ENCODE measurements around the gene MIPOL1. TPM values are rescaled to one million over a fixed set of nuclear protein-coding genes. Genes with fewer than 3 reads are reported as not detected.

The MIPOL1 gene
- total RNA-seq, 1 donor from 2014 or later = 0.02 TPM

GRCh38 chr14:37584211-37585100 is 386.7 kb downstream of the MIPOL1 start:
- intact Hi-C loops (cut with micrococcal nuclease) = loop anchor here (2.0 to 5.0 kb wide), 3 partner anchors 16 to 1072 kb away; no protein-coding TSS in a partner anchor

GRCh38 chr14:37585101-37585511 is 387.4 kb downstream of the MIPOL1 start:
- intact Hi-C loops (cut with micrococcal nuclease) = loop anchor here (2.0 to 5.0 kb wide), 3 partner anchors 16 to 1073 kb away; no protein-coding TSS in a partner anchor

- intact Hi-C loops (cut with micrococcal nuclease) = loop anchor here (2.0 to 5.0 kb wide), 3 partner anchors 15 to 1074 kb away; no protein-coding TSS in a partner anchor
These were observed 388.4 kb downstream of the MIPOL1 start for GRCh38 chr14:37585971-37586796.

GRCh38 chr14:37586797-37587130 is 389.0 kb downstream of the MIPOL1 start:
- intact Hi-C loops (cut with micrococcal nuclease) = loop anchor here (5.0 kb wide), 2 partner anchors 929 to 1074 kb away; no protein-coding TSS in a partner anchor

GRCh38 chr14:37587131-37587803 is 389.5 kb downstream of the MIPOL1 start:
- intact Hi-C loops (cut with micrococcal nuclease) = loop anchor here (5.0 kb wide), 2 partner anchors 930 to 1075 kb away; no protein-coding TSS in a partner anchor

GRCh38 chr14:37587881-37588666 is 390.3 kb downstream of the MIPOL1 start:
- intact Hi-C loops (cut with micrococcal nuclease) = loop anchor here (5.0 kb wide), 2 partner anchors 931 to 1076 kb away; no protein-coding TSS in a partner anchor

- intact Hi-C loops (cut with micrococcal nuclease) = loop anchor here (5.0 kb wide), 2 partner anchors 931 to 1076 kb away; no protein-coding TSS in a partner anchor
These were observed 390.9 kb downstream of the MIPOL1 start for GRCh38 chr14:37588667-37588955.

- intact Hi-C loops (cut with micrococcal nuclease) = loop anchor here (5.0 kb wide), 2 partner anchors 932 to 1077 kb away; no protein-coding TSS in a partner anchor
These were observed 391.4 kb downstream of the MIPOL1 start for GRCh38 chr14:37588956-37589714.

GRCh38 chr14:37589715-37590427 is 392.1 kb downstream of the MIPOL1 start:
- intact Hi-C loops (cut with micrococcal nuclease) = loop anchor here (2.0 to 10.0 kb wide), 6 partner anchors 345 to 1078 kb away; partner anchors contain the start of genes NKX2-1, NKX2-8 and SSTR1

- intact Hi-C loops (cut with micrococcal nuclease) = loop anchor here (2.0 to 10.0 kb wide), 4 partner anchors 346 to 1068 kb away; partner anchors contain the start of genes NKX2-1, NKX2-8 and SSTR1
These were observed 392.8 kb downstream of the MIPOL1 start for GRCh38 chr14:37590428-37591139.

GRCh38 chr14:37591311-37591940 is 393.7 kb downstream of the MIPOL1 start:
- intact Hi-C loops (cut with micrococcal nuclease) = loop anchor here (2.0 to 10.0 kb wide), 4 partner anchors 347 to 1069 kb away; partner anchors contain the start of genes NKX2-1, NKX2-8 and SSTR1

GRCh38 chr14:37591941-37592481 is 394.3 kb downstream of the MIPOL1 start:
- intact Hi-C loops (cut with micrococcal nuclease) = loop anchor here (2.0 to 10.0 kb wide), 4 partner anchors 347 to 1070 kb away; partner anchors contain the start of genes NKX2-1, NKX2-8 and SSTR1

- intact Hi-C loops (cut with micrococcal nuclease) = loop anchor here (5.0 to 10.0 kb wide), 3 partner anchors 348 to 1070 kb away; partner anchors contain the start of genes NKX2-1 and NKX2-8
These were observed 395.0 kb downstream of the MIPOL1 start for GRCh38 chr14:37592482-37593408.

GRCh38 chr14:37593511-37594237 is 395.9 kb downstream of the MIPOL1 start:
- intact Hi-C loops (cut with micrococcal nuclease) = loop anchor here (5.0 to 10.0 kb wide), 3 partner anchors 349 to 1071 kb away; partner anchors contain the start of genes NKX2-1 and NKX2-8

Measured in T-helper 1 cell treated with Interleukin-12 subunit alpha and Interleukin-12 subunit beta and Interleukin-4 antibody, amounts not matched to agents 30 ng/mL and 1 ng/mL, for 36 hours (primary cell).